GM19438 (cell line): ENCODE data around the gene FUT1.
"Not testable (repeated sequence)": the region's sequence is repeated elsewhere in the genome, so short reads cannot be mapped to it uniquely, and the experiment has no call there.

Experiments used
- ATAC-seq: cut with Tn5 transposase; IDR thresholded peaks from one replicate; pipeline ENCODE4 v1.9.1; 2021; ENCODE audit warnings: low read depth; ENCODE audit not compliant: unreplicated experiment

FUT1 gene

DNA sequence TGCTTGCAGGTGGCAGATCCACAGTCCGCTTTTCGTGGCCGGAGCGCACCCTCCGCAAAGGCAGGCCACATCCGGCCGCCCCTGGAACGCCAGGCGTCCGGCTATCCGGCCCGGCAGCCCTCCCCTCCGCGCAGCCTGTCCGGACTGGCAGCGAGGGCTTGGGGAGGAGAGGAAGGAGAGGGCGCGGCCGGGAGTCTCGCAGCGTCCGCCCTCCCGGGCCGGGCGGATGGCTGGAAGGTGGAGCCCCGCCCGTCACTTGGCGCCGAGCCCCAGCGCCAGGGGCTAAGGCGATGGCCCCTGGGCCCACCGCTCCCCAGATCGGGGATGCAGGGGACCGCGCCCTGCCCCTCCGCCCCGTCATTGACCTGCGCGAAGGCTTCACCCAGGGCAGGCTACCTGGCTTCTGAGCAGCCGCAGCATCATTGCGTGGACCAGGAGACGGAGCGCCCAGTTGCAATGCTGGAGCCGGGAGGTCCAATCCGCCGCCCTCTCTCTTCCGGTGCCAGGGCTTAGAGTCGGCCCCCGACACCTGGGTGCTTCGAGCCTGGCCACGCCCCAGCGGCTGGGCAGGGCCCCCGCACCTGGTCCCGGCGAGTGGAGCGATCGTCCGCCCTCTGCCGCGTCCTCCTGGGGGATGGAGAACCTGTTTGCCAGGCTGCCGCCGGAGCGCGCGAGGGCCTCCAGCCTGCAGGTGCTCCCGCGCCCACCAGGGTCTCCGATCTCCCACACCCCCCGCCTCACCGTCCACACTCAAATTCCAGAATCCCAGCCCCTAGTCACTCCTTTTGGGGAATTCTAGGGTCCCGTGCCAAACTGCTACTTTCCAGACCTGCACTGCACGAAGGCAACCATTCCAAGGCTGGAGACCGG lies at the start of gene FUT1:
TSS of gene FUT1 (minus strand) at position 146 of the 870 bp plus-strand sequence. CDS start 1,360 bp downstream, outside the sequence.
- no peak for ATAC-seq

DNA sequence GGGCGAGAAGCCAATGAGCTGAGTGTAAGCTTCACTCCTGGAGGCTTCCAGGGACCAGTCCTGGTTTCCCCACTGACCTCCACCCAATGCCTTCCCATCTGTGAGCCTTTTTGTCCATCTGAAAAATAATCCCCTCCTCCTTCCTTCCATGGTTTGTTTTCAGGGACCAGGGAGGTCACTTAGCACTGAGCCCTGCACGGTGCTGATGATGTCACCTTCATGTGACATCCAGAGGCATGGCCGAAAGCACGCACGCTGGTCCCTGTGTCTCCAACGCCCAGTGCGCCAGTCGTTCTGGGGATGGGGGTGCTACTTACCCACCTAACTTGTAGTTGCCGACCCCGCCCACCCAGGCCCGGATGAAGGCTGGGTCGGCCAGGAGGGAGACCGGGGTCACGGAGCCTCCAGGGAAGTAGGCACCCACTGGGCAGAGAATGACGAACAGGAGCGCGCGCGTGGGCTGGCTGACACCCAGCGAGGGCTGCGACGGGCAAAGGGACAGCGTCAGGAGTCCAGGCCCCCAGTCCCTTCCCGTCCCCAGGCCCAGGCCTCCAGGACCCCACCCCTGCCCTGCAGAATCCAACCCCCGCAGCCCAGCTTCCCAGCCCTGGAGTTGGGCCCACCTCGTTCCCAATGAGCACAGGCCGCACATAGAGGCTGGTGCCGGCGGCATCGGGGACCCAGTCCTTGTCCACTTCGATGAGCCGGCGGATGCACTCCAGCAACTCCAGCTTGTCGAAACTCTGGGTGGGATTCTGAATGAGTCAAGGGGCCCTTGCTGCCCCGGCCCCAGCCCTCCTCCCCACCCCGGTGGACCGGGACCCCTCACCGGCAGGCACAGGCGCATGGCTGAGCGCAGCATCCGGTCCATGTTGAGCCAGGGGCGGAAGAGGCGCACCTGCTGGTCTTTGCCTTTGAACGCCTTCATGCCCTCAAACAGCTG lies 47.2 kb upstream of the FUT1 start:
- no peak for ATAC-seq

- no peak for ATAC-seq
Measured at GRCh38 chr19:48798937-48799336, 46.5 kb upstream of the FUT1 start.

GRCh38 chr19:48797103-48797502 lies 44.7 kb upstream of the FUT1 start:
- no peak for ATAC-seq

DNA sequence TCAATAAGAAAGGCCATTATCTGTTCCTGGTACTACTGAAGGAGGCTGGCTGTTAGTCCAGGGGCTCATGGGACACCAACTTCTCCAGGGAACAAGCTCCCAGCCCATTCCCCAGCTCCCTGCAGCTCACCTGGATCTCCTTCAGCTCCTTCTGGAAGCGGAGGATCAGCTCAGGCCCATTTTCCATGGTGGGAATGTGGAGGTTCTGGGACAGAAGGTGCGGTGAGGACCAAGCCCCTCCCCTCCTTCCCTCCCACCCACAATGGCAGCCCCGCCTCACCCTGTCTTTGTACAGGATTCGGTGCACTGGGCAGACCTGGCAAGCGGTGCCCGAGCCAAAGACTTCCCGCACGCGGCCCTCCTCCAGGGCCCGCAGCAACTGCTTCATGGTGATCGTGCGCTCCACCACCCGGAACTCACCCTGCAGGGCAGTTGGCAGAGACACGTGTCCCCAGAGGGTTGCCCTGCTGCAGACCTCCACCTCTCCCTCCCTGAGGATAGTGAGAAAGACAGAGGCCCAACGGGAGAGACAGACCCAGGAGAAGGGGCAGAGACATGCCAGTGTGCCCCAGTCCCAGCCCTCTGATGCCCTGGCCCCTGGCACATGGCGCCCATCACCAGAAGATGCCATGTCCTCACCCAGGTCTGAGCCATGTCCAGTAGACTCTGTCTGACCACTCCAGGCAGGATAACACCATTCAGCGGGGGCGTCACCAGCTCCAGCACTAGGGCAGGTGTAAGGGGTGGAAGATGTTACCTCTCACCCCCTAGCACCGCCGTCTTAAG lies 44.0 kb upstream of the FUT1 start:
- ATAC-seq: no peak

DNA sequence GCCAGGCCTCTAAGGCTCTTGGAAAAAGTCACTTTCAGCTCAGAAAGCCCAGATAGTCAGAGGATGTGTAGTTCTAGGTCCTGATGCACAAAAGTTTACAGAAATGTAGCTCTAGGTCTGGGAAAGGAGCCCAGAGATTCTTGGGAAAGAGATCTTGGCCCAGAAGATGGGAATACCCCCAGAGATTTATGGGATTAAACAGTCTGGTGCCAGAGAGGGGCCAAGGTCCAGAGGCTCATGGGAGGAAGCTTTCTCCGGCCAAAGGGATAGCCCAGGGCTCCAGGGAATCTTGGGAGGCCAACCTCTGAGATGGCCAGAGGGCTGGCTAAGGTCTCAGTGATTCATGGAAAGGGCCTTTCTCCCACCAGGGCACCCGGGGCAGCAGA lies 43.2 kb upstream of the FUT1 start:
- ATAC-seq: no peak

DNA sequence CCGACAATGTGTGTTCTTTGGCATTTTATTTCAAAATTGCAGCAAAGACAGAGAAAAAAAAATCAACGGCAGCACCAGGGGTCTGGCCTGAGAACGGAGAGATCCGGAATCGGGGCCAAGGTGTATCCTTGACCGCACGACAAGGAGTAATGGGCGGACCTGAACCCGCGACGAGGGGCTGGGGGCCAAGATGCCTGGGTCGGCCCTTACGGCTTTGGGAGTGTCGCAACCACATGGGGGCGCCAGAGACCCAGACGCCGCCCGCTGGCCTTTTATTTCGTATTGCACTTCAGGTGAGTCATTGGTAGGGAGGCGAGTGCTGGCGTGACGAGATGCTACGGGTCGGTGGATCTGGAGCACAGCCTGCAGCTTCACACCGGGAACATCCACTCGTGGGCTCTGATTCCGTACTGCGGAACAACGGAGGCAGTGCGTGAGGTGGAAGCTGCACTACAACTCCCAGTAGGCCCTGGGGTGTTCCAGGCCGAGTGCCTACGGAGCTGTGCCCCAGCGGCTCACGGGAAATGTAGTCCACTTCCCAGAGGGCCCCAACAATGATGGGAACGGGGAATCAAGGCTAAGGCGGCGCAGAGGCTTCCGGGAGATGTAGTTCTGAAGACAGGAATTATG lies 42.7 kb upstream of the FUT1 start:
- ATAC-seq: peak; percentile 81

GRCh38 chr19:48794291-48794690 lies 41.9 kb upstream of the FUT1 start:
- ATAC-seq: no peak

GRCh38 chr19:48793271-48793670 lies 40.8 kb upstream of the FUT1 start:
- ATAC-seq: no peak

DNA sequence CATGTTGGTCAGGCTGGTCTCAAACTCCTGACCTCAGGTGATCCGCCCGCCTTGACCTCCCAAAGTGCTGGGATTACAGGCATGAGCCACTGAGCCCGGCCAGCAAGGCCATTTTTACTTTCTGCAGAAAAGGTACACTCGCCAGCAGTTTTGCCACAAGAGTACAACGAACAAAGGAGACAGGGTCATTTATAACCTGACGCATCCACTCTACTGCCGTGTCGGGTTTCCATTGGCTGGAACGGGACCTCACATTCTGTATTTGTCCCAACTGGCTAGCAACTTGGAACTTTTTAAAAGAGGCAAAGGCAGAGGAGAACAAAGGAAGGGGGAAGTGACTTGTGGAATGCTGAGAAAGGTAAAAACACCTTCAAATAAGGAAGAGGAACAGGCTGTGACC lies 34.9 kb upstream of the FUT1 start:
- ATAC-seq: not testable (repeated sequence)

DNA sequence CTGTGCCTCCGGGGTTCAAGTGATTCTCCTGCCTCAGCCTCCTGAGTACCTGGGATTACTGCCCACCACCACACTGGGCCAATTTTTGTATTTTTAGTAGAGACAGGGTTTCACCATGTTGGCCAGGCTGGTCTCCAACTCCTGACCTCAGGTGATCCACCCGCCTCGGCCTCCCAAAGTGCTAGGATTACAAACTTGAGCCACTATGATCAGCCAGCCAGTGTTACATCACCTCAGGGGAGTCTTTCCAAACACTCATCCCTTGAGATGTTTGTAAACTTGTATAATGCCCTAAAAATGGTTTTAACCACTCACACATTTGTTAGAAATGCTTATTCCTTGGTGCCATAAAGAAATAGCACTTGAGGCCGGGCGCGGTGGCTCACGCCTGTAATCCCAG lies 34.0 kb upstream of the FUT1 start:
- not testable (repeated sequence) for ATAC-seq

- no peak for ATAC-seq
Measured at GRCh38 chr19:48784527-48784926, 32.1 kb upstream of the FUT1 start.

- no peak for ATAC-seq
Measured at GRCh38 chr19:48780631-48781391, 28.4 kb upstream of the FUT1 start.

GRCh38 chr19:48779636-48780035 lies 27.2 kb upstream of the FUT1 start:
- no peak for ATAC-seq

- ATAC-seq: no peak
Measured at GRCh38 chr19:48777720-48778119, 25.3 kb upstream of the FUT1 start.

GRCh38 chr19:48777139-48777538 lies 24.7 kb upstream of the FUT1 start:
- ATAC-seq: no peak

DNA sequence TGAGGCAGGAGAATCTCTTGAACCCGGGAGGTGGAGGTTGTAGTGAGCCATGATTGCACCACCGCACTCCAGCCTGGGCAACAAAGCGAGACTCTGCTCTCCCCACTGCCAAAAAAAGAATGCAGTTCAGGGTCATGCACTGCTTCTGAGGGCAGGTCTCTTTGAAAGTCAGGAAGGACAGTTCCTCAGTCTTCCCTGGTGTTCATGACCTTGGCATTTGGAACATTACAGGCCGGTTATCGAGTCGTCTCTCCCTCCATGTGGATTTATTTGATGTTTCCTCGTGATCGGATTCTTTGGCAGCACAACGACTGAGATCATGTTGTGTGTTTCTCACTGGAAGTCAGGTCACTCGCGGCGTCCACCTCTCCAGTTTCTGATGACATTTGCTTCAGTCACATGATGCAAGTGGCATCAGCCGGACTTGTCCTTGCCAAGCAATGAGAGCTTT lies 20.1 kb upstream of the FUT1 start:
- no peak for ATAC-seq

GRCh38 chr19:48770734-48771472 lies 18.5 kb upstream of the FUT1 start:
- no peak for ATAC-seq

DNA sequence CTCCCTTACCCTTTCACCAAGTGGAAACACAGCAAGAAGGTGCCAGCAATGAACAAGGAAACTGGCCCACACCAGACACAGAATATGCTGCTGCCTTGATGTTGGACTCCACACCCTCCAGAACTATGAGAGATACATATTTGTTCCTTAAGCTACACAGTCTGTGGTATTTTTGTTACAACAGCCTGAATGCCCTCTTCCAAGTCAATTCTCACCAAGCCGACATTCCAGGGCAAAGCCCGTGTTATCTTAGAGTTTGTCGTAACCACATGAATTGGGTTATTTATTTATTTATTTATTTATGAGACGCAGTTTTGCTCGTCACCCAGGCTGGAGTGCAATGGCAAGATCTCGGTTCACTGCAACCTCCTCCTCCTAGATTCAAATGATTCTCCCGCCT lies 17.8 kb upstream of the FUT1 start:
- ATAC-seq: no peak
